PC-3 (cell line): ENCODE results near the gene SYT14. TPM values are rescaled to one million over a fixed set of nuclear protein-coding genes. Genes with fewer than 3 reads are reported as not detected.

Experiments used
- ATAC-seq: fragments of 200-7000 bp; cut with Tn5 transposase; 2 replicates; pipeline ENCODE4 v1.9.1; 2020; ENCODE audit warnings: mild to moderate bottlenecking, moderate library complexity
- BruUV-seq: library from RNA; stranded (reverse); fragments of 400-500 nt; replicated peaks from 2 replicates; lab custom pipeline; 2021; lab: Mats Ljungman, UMichigan
- CTCF ChIA-PET: fragments of 300-600 bp; sonication (Branson Sonifier 250); formaldehyde crosslinking; loops from one replicate; lab custom pipeline; 2022; ENCODE audit warnings: antibody characterized with exemption; lab: Charles Lee
- POLR2A ChIA-PET: fragments of 300-600 bp; sonication (Branson Sonifier 250); formaldehyde crosslinking; loops from one replicate; lab custom pipeline; 2022; ENCODE audit warnings: antibody characterized with exemption; ENCODE audit not compliant: unreplicated experiment; lab: Charles Lee
- DNase-seq: peaks from one replicate; pipeline ENCODE4 v3.0.0-alpha.2; 2015
- H2AFZ ChIP-seq: fragments of 300-600 bp; sonication (generic); 2 replicates; pipeline ENCODE4 v1.6.0; 2016; ENCODE audit warnings: antibody characterized with exemption, low read length
- H3F3A ChIP-seq: fragments of 300-600 bp; sonication (generic); one replicate; pipeline ENCODE4 v1.6.0; 2017; ENCODE audit warnings: antibody characterized with exemption, low read length, control low read depth, mild to moderate bottlenecking; ENCODE audit not compliant: unreplicated experiment
- H3K27ac ChIP-seq: fragments of 300-600 bp; sonication (generic); 2 replicates; pipeline ENCODE4 v1.5.1; 2016; ENCODE audit warnings: mild to moderate bottlenecking, low read length
- H3K27me3 ChIP-seq: fragments of 300-600 bp; sonication (generic); 2 replicates; pipeline ENCODE4 v1.6.1; 2016; ENCODE audit warnings: low read length, mixed read lengths
- H3K36me3 ChIP-seq: fragments of 300-600 bp; sonication (generic); 2 replicates; pipeline ENCODE4 v1.6.1; 2016; ENCODE audit warnings: low read depth, mixed run types, low read length, mixed read lengths
- H3K4me1 ChIP-seq: fragments of 300-600 bp; sonication (generic); 2 replicates; pipeline ENCODE4 v1.5.1; 2016; ENCODE audit warnings: low read length; ENCODE audit not compliant: insufficient read depth
- H3K4me2 ChIP-seq: fragments of 300-600 bp; sonication (generic); 2 replicates; pipeline ENCODE4 v1.6.0; 2016; ENCODE audit warnings: low read length
- H3K4me3 ChIP-seq: fragments of 300-600 bp; sonication (generic); 2 replicates; pipeline ENCODE4 v1.5.1; 2016; ENCODE audit warnings: mild to moderate bottlenecking, low read length, mixed read lengths
- H3K79me2 ChIP-seq: fragments of 300-600 bp; sonication (generic); 2 replicates; pipeline ENCODE4 v1.6.1; 2017; ENCODE audit warnings: low read length, mixed read lengths
- H3K9ac ChIP-seq: fragments of 300-600 bp; sonication (generic); 2 replicates; pipeline ENCODE4 v1.6.0; 2016; ENCODE audit warnings: mild to moderate bottlenecking, low read length
- H3K9me2 ChIP-seq: fragments of 300-600 bp; sonication (generic); replicated peaks from 2 replicates; pipeline ENCODE4 v1.6.1; 2016; ENCODE audit warnings: mixed run types, low read length, mixed read lengths
- H3K9me3 ChIP-seq: fragments of 300-600 bp; sonication (generic); 2 replicates; pipeline ENCODE4 v1.6.1; 2016; ENCODE audit warnings: low read length, mixed read lengths
- H4K20me1 ChIP-seq: fragments of 300-600 bp; sonication (generic); 2 replicates; pipeline ENCODE4 v1.6.1; 2016; ENCODE audit warnings: low read length, mixed read lengths
- CTCF ChIP-seq: fragments of 300-600 bp; sonication (generic); conservative IDR thresholded peaks from 2 replicates; pipeline ENCODE4 v1.5.1; 2017; ENCODE audit warnings: antibody characterized with exemption, low read depth, mild to moderate bottlenecking, low read length
- EZH2 ChIP-seq: fragments of 300-600 bp; sonication (generic); IDR thresholded peaks from one replicate; pipeline ENCODE4 v1.6.1; 2017; ENCODE audit warnings: antibody characterized with exemption, mild to moderate bottlenecking, low read length; ENCODE audit not compliant: unreplicated experiment
- EZH2phosphoT487 ChIP-seq: fragments of 300-600 bp; sonication (generic); IDR thresholded peaks from 2 replicates; pipeline ENCODE4 v1.6.1; 2018; ENCODE audit warnings: mild to moderate bottlenecking, antibody characterized with exemption, low read length, borderline replicate concordance
- intact Hi-C: fragments of 100-400 bp; cut with micrococcal nuclease; formaldehyde crosslinking; loops from 2 replicates; pipeline ENCODE4 v1.9.0; 2023
- total RNA-seq: library from RNA; depleted of rRNA; stranded (reverse); fragments of >200 nt; gene quantifications from 2 replicates; pipeline ENCODE4 v1.2.3, GENCODE V29; 2014

The SYT14 gene
- total RNA-seq, 1 experiment from 2014 or later: 5.2 TPM

GRCh38 chr1:210159211-210159610 lies 221.2 kb downstream of the SYT14 start:
- no peak overlapping the region for H2AFZ ChIP-seq
- no peak overlapping the region for H3K4me2 ChIP-seq
- H3K27ac ChIP-seq: no peak overlapping the region
- no peak overlapping the region for H3K4me3 ChIP-seq
- H4K20me1 ChIP-seq: no peaks in the 10 kb centered on the region
- H3K4me1 ChIP-seq: no peaks in the 10 kb centered on the region
- no peaks in the 10 kb centered on the region for H3K27me3 ChIP-seq
- intact Hi-C loops: no loop called here
- TF ChIP-seq EZH2: no peak
- TF ChIP-seq CTCF: no peak
- TF ChIP-seq EZH2phosphoT487: no peak
- H3K9ac ChIP-seq: no peak overlapping the region
- no peaks in the 10 kb centered on the region for H3K9me3 ChIP-seq
- DNase-seq: no peak
- H3F3A ChIP-seq: no peaks in the 10 kb centered on the region
- no peaks in the 10 kb centered on the region for H3K9me2 ChIP-seq
- BruUV-seq: no TSS peak
- H3K36me3 ChIP-seq: no peaks in the 10 kb centered on the region
- CTCF ChIA-PET: no interaction called here
- no peak for ATAC-seq
- H3K79me2 ChIP-seq: no peaks in the 10 kb centered on the region
- POLR2A ChIA-PET: no interaction called here

DNA sequence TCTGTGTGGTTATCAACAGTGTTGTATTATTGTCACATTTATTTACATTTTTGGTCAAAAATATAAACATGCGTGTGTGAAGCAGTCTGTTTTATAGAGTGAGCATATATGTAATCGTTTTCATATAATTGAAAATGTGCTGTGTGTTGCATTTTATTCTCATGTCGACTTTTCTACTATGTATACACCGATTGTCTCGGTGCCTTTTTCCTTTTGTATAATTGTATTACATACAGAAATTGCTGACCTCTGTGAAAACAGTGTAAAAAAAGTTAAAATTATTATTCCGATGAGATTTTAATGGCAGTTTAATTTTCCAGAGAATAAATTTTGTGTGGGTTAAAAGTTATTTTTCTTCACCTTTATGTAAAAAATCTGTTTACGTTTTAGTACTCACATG lies 232.2 kb downstream of the SYT14 start:
- Histone ChIP-seq H3K4me2 (no peak overlapping the region), H3K27me3 (no peaks in the 10 kb centered on the region), H3K9me2 (no peaks in the 10 kb centered on the region), H2AFZ (no peak overlapping the region), H3K4me3 (no peak overlapping the region), H3F3A (no peaks in the 10 kb centered on the region), H3K9ac (no peak overlapping the region), H3K27ac (no peak overlapping the region), H3K9me3 (no peaks in the 10 kb centered on the region), H3K4me1 (no peaks in the 10 kb centered on the region), H3K79me2 (no peaks in the 10 kb centered on the region), H3K36me3 (no peaks in the 10 kb centered on the region), H4K20me1 (no peaks in the 10 kb centered on the region)
- BruUV-seq: no TSS peak
- POLR2A ChIA-PET: no interaction called here
- ATAC-seq (no peak), DNase-seq (no peak)
- intact Hi-C loops: no loop called here
- no peak for TF ChIP-seq CTCF
- TF ChIP-seq EZH2phosphoT487: no peak
- TF ChIP-seq EZH2: no peak
- CTCF ChIA-PET: no interaction called here

- H3K9me2 ChIP-seq: no peaks in the 10 kb centered on the region
These were observed 236.1 kb downstream of the SYT14 start for GRCh38 chr1:210174133-210174532.

More at GRCh38 chr1:210174133-210174532, 236.1 kb downstream of the SYT14 start:
- no peaks in the 10 kb centered on the region for H3K4me1 ChIP-seq
- H3K79me2 ChIP-seq: no peaks in the 10 kb centered on the region
- ATAC-seq (no peak), DNase-seq (no peak)
- H3K4me3 ChIP-seq: no peak overlapping the region
- intact Hi-C loops: no loop called here
- no peaks in the 10 kb centered on the region for H3K9me3 ChIP-seq
- TF ChIP-seq EZH2 (no peak), CTCF (no peak), EZH2phosphoT487 (no peak)
- H3K27me3 ChIP-seq: no peaks in the 10 kb centered on the region
- CTCF ChIA-PET: no interaction called here
- no TSS peak for BruUV-seq
- H3K27ac ChIP-seq: no peak overlapping the region
- H3K9ac ChIP-seq: no peak overlapping the region
- H3K4me2 ChIP-seq: no peak overlapping the region
- H3K36me3 ChIP-seq: no peaks in the 10 kb centered on the region
- no peaks in the 10 kb centered on the region for H3F3A ChIP-seq
- no peak overlapping the region for H2AFZ ChIP-seq
- no peaks in the 10 kb centered on the region for H4K20me1 ChIP-seq
- POLR2A ChIA-PET: interaction anchor here (0.6 kb wide), 1 partner anchor 195 kb away, joined by 8 read pairs; no protein-coding TSS in a partner anchor
